OCI-LY7 (cell line): ENCODE measurements around the gene SCO1. TPM values are rescaled to one million over a fixed set of nuclear protein-coding genes. Genes with fewer than 3 reads are reported as not detected.

Experiments used
- BruUV-seq: library from RNA; stranded (reverse); fragments of 400-500 nt; replicated peaks from 2 replicates; lab custom pipeline; 2021; lab: Mats Ljungman, UMichigan
- CTCF ChIA-PET: fragments of 300-600 bp; sonication (Branson Sonifier 250); formaldehyde crosslinking; loops from one replicate; lab custom pipeline; 2022; ENCODE audit warnings: antibody characterized with exemption; ENCODE audit not compliant: unreplicated experiment; lab: Charles Lee
- POLR2A ChIA-PET: fragments of 300-600 bp; sonication (Branson Sonifier 250); formaldehyde crosslinking; loops from one replicate; lab custom pipeline; 2022; ENCODE audit warnings: antibody characterized with exemption; lab: Charles Lee
- DNase-seq: peaks from one replicate; pipeline ENCODE4 v3.0.0-alpha.2; 2015; ENCODE audit warnings: low spot score
- H2AFZ ChIP-seq: fragments of 200-600 bp; sonication (generic), shearing (Covaris generic); 2 replicates; pipeline ENCODE4 v1.6.1; 2014; ENCODE audit warnings: mild to moderate bottlenecking, antibody characterized with exemption, low read length, moderate library complexity
- H3K27ac ChIP-seq: fragments of 200-600 bp; sonication (generic); 2 replicates; pipeline ENCODE4 v1.5.1; 2014; ENCODE audit warnings: mixed run types, low read depth, mild to moderate bottlenecking, moderate library complexity, low read length, inconsistent platforms; ENCODE audit not compliant: poor library complexity, severe bottlenecking
- H3K36me3 ChIP-seq: fragments of 200-600 bp; sonication (generic); 2 replicates; pipeline ENCODE4 v1.6.1; 2014; ENCODE audit warnings: mild to moderate bottlenecking, antibody characterized with exemption, low read length, moderate library complexity, mixed read lengths; ENCODE audit not compliant: insufficient read depth
- H3K4me1 ChIP-seq: fragments of 200-600 bp; sonication (generic); 2 replicates; pipeline ENCODE4 v1.5.1; 2014; ENCODE audit warnings: mild to moderate bottlenecking, low read length; ENCODE audit not compliant: insufficient read depth, poor library complexity, severe bottlenecking
- H3K4me2 ChIP-seq: fragments of 200-600 bp; sonication (generic); 2 replicates; pipeline ENCODE4 v1.6.1; 2014; ENCODE audit warnings: mild to moderate bottlenecking, low read length
- H3K4me3 ChIP-seq: fragments of 200-600 bp; sonication (generic); 2 replicates; pipeline ENCODE4 v1.5.1; 2014; ENCODE audit warnings: mild to moderate bottlenecking, low read depth, low read length; ENCODE audit not compliant: poor library complexity, severe bottlenecking
- H3K79me2 ChIP-seq: fragments of 200-600 bp; sonication (generic); 2 replicates; pipeline ENCODE4 v1.6.1; 2016; ENCODE audit warnings: low read depth, mild to moderate bottlenecking, low read length, moderate library complexity, mixed read lengths; ENCODE audit not compliant: insufficient read depth
- H3K9me2 ChIP-seq: fragments of 200-600 bp; sonication (generic); 2 replicates; pipeline ENCODE4 v1.6.1; 2016; ENCODE audit warnings: mild to moderate bottlenecking, low read length, mixed read lengths; ENCODE audit not compliant: insufficient read depth
- H3K9me3 ChIP-seq: fragments of 200-600 bp; sonication (generic); 2 replicates; pipeline ENCODE4 v1.6.1; 2014; ENCODE audit warnings: mild to moderate bottlenecking, mixed run types, low read length, mixed read lengths
- H4K20me1 ChIP-seq: fragments of 200-600 bp; sonication (generic); 2 replicates; pipeline ENCODE4 v1.6.1; 2014; ENCODE audit warnings: mild to moderate bottlenecking, antibody characterized with exemption, low read length, moderate library complexity, mixed read lengths; ENCODE audit not compliant: insufficient read depth
- CTCF ChIP-seq: fragments of 200-600 bp; sonication (generic); conservative IDR thresholded peaks from 2 replicates; pipeline ENCODE4 v1.5.1; 2014; ENCODE audit warnings: mild to moderate bottlenecking, antibody characterized with exemption, low read length, moderate library complexity, mixed read lengths
- EZH2phosphoT487 ChIP-seq: fragments of 200-600 bp; sonication (generic); IDR thresholded peaks from 2 replicates; pipeline ENCODE4 v1.6.1; 2018; ENCODE audit warnings: low read depth, borderline replicate concordance, mild to moderate bottlenecking, mixed run types, antibody characterized with exemption, low read length, moderate library complexity, mixed read lengths
- intact Hi-C: fragments of 100-400 bp; cut with micrococcal nuclease; formaldehyde crosslinking; loops from one replicate; pipeline ENCODE4 v1.10.0; 2022; ENCODE audit not compliant: unreplicated experiment
- total RNA-seq, 2 experiments: library from RNA; depleted of rRNA in 1 of 2; stranded (reverse); fragments of >200 nt in 1 of 2; shearing (Covaris generic) in 1 of 2; gene quantifications; 2 replicates each; pipeline ENCODE4 v1.2.3, GENCODE V29; 2014 to 2022

SCO1 gene
- total RNA-seq, 2 experiments from 2014 or later, result 32.2 to 44.4 TPM

- Histone ChIP-seq H3K79me2 (peaks cover 46% of the 10 kb centered on the region), H3K4me1 (peaks cover 6% of the 10 kb centered on the region), H3K36me3 (peaks cover 98% of the 10 kb centered on the region), H2AFZ (no peak overlapping the region), H3K4me3 (no peak overlapping the region), H3K9me3 (no peaks in the 10 kb centered on the region), H3K9me2 (no peaks in the 10 kb centered on the region), H4K20me1 (peaks cover 17% of the 10 kb centered on the region), H3K27ac (no peak overlapping the region), H3K4me2 (no peak overlapping the region)
- no peak for DNase-seq
- BruUV-seq, result no TSS peak
- TF ChIP-seq CTCF, result no peak
- no peak for TF ChIP-seq EZH2phosphoT487
- ChIA-PET POLR2A (interaction anchor here (0.6 kb wide), 1 partner anchor 9 kb away, joined by 4 read pairs; no protein-coding TSS in a partner anchor), CTCF (no interaction called here)
- intact Hi-C loops, result no loop called here
Measured at GRCh38 chr17:10687499-10687898, 9.8 kb downstream of the SCO1 start.

GRCh38 chr17:10683853-10684252, 13.5 kb downstream of the SCO1 start:
- intact Hi-C loops, result loop anchor here (5.0 kb wide), 1 partner anchor 52 kb away; no protein-coding TSS in a partner anchor

More at GRCh38 chr17:10683853-10684252, 13.5 kb downstream of the SCO1 start:
- no peaks in the 10 kb centered on the region for H3K9me3 ChIP-seq
- peaks cover 97% of the 10 kb centered on the region for H3K36me3 ChIP-seq
- H3K79me2 ChIP-seq, result peaks cover 21% of the 10 kb centered on the region; the same call in 1 of the 2 replicates
- TF ChIP-seq CTCF (peak; percentile 81), EZH2phosphoT487 (no peak)
- no TSS peak for BruUV-seq
- H3K4me2 ChIP-seq, result no peak overlapping the region
- H3K4me1 ChIP-seq, result no peaks in the 10 kb centered on the region
- no peak overlapping the region for H3K4me3 ChIP-seq
- no peak overlapping the region for H2AFZ ChIP-seq
- no peak overlapping the region for H3K27ac ChIP-seq
- CTCF ChIA-PET, result no interaction called here
- peak; percentile 33 for DNase-seq
- no peaks in the 10 kb centered on the region for H3K9me2 ChIP-seq
- POLR2A ChIA-PET, result interaction anchor here (0.7 kb wide), 1 partner anchor 9 kb away, joined by 3 read pairs; no protein-coding TSS in a partner anchor
- peaks cover 4% of the 10 kb centered on the region; the same call in 1 of the 2 replicates for H4K20me1 ChIP-seq
